Hepatocyte (in vitro differentiated cells): ENCODE measurements around the gene SLC13A5.

Experiments used
- EZH2 ChIP-seq: fragments of 200-600 bp; sonication (generic); IDR thresholded peaks from 2 replicates; pipeline ENCODE4 v1.6.1; 2016; ENCODE audit warnings: antibody characterized with exemption, mild to moderate bottlenecking, borderline replicate concordance
- EZH2phosphoT487 ChIP-seq: fragments of 200-600 bp; sonication (generic); IDR thresholded peaks from one replicate; pipeline ENCODE4 v1.6.1; 2018; ENCODE audit warnings: antibody characterized with exemption, mild to moderate bottlenecking, low read depth, moderate library complexity; ENCODE audit not compliant: unreplicated experiment, severe bottlenecking
- TF ChIP-seq, protein P1 (sequence below): fragments of 200-600 bp; sonication (generic); IDR thresholded peaks from 2 replicates; pipeline ENCODE4 v1.5.1; 2016; ENCODE audit warnings: antibody characterized with exemption, mild to moderate bottlenecking; ENCODE audit not compliant: poor library complexity

DNA sequence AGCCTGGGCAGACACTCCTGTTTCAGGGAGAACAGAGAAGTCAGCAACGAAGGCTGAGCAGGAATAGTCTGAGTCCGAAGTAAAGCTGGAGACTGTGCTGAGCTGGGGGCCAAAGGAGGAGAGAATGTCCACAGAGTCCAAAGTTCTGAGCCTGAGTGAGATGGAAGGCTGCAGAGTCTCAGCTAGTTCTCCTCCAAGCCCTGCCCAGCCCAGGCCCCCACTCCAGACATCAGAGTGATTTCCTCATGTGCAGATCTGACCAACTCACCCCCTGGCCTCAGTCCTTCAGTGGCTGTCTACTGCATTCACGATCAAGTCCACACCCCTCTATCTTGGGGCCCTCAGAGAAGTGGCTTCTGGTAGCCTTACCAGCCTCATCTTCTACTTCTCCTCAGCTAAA is 21.6 kb downstream of the SLC13A5 start:
- TF ChIP-seq, protein P1, sequence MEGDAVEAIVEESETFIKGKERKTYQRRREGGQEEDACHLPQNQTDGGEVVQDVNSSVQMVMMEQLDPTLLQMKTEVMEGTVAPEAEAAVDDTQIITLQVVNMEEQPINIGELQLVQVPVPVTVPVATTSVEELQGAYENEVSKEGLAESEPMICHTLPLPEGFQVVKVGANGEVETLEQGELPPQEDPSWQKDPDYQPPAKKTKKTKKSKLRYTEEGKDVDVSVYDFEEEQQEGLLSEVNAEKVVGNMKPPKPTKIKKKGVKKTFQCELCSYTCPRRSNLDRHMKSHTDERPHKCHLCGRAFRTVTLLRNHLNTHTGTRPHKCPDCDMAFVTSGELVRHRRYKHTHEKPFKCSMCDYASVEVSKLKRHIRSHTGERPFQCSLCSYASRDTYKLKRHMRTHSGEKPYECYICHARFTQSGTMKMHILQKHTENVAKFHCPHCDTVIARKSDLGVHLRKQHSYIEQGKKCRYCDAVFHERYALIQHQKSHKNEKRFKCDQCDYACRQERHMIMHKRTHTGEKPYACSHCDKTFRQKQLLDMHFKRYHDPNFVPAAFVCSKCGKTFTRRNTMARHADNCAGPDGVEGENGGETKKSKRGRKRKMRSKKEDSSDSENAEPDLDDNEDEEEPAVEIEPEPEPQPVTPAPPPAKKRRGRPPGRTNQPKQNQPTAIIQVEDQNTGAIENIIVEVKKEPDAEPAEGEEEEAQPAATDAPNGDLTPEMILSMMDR = no peak
- no peak for TF ChIP-seq EZH2
- TF ChIP-seq EZH2phosphoT487 = no peak
